ENCODE measurements around the gene PFDN5. TPM values are rescaled to one million over a fixed set of nuclear protein-coding genes. Genes with fewer than 3 reads are reported as not detected.
"Not testable (repeated sequence)": the region's sequence is repeated elsewhere in the genome, so short reads cannot be mapped to it uniquely, and the experiment has no call there.

Gene PFDN5
- total RNA-seq, 1 donor from 2014 or later, result 429 TPM

DNA sequence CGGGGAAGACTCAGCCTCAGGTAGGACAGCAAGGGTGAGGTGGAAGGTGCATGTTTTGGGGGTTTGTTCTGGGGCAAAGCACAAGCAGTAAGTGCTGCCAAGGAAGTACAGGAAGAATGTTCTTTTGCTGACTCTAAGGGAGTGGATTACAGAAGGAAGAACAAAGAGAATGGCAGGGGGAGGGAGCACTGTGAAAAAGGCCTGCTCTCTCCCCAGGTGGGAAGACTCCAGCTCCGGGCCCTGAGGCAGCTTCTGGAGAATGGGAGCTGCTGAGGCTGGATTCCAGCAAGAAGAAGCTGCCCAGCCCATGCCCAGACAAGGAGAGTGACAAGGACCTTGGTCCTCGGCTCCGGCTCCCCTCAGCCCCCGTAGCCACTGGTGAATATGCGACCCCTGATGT is 7.0 kb upstream of the PFDN5 start:
- TF ChIP-seq, protein P1, sequence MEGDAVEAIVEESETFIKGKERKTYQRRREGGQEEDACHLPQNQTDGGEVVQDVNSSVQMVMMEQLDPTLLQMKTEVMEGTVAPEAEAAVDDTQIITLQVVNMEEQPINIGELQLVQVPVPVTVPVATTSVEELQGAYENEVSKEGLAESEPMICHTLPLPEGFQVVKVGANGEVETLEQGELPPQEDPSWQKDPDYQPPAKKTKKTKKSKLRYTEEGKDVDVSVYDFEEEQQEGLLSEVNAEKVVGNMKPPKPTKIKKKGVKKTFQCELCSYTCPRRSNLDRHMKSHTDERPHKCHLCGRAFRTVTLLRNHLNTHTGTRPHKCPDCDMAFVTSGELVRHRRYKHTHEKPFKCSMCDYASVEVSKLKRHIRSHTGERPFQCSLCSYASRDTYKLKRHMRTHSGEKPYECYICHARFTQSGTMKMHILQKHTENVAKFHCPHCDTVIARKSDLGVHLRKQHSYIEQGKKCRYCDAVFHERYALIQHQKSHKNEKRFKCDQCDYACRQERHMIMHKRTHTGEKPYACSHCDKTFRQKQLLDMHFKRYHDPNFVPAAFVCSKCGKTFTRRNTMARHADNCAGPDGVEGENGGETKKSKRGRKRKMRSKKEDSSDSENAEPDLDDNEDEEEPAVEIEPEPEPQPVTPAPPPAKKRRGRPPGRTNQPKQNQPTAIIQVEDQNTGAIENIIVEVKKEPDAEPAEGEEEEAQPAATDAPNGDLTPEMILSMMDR (IDR thresholded peaks at IDR 0.05; ENCODE audit: insufficient read depth, low read length, severe bottlenecking), result no peak
- FAIRE-seq (no peak), DNase-seq (ENCODE audit: low read depth) (no peak)
- H3K4me3 ChIP-seq (ENCODE audit: low read depth, low read length), result no peak overlapping the region
- H3K27me3 ChIP-seq (ENCODE audit: control insufficient read depth, insufficient read depth, low read length), result no peaks in the 10 kb centered on the region
- H3K36me3 ChIP-seq (ENCODE audit: control insufficient read depth, insufficient read depth, low read length), result peaks cover 4% of the 10 kb centered on the region

DNA sequence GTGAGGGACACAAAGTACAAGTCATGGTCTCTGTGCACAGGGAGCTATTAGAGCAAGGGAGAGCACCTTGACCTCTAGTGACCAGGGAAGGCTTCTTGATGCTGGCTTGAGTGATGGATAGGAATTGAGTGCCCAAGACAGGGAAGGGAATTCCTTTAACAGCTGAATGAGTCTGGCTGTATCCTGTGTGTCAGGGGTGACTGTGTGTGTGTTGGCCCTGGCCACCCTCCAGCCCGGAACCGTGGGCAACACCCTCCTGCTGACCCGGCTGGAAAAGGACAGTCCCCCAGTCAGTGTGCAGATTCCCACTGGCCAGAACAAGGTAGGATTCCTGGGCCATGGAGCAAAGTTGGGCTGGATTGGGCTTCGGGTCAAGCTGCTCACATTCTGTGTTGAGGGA is 5.5 kb upstream of the PFDN5 start:
- no peak for DNase-seq (ENCODE audit: low read depth)
- Histone ChIP-seq H3K27me3 (ENCODE audit: control insufficient read depth, insufficient read depth, low read length) (no peaks in the 10 kb centered on the region), H3K36me3 (ENCODE audit: control insufficient read depth, insufficient read depth, low read length) (peaks cover 2% of the 10 kb centered on the region), H3K4me3 (ENCODE audit: low read depth, low read length) (no peak overlapping the region)
- peak; percentile 36 for FAIRE-seq
- TF ChIP-seq, protein P1 (IDR thresholded peaks at IDR 0.05; ENCODE audit: insufficient read depth, low read length, severe bottlenecking), result no peak

DNA sequence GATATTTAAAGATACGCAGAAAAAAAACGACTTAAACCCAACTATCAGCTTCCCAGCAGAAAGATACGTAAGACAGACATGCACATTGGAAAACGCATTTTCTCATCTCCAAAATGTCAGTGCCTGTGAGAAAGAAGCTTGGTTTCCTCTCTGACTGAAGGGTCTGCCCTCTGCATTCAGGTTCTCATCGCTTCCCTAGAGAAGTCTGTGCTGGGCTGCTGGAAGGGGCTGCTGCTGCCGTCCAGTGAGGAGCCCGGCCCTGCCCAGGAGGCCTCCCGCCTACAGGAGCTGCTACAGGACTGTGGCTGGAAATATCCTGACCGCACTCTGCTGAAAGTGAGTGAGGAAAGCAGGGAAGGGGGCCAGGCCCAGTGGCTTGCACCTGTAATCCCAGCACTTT is 4.7 kb upstream of the PFDN5 start:
- DNase-seq (ENCODE audit: low read depth) (no peak), FAIRE-seq (no peak)
- H3K36me3 ChIP-seq (ENCODE audit: control insufficient read depth, insufficient read depth, low read length), result peaks cover 2% of the 10 kb centered on the region
- H3K27me3 ChIP-seq (ENCODE audit: control insufficient read depth, insufficient read depth, low read length), result no peaks in the 10 kb centered on the region
- TF ChIP-seq, protein P1 (IDR thresholded peaks at IDR 0.05; ENCODE audit: insufficient read depth, low read length, severe bottlenecking), result no peak
- no peak overlapping the region for H3K4me3 ChIP-seq (ENCODE audit: low read depth, low read length)

DNA sequence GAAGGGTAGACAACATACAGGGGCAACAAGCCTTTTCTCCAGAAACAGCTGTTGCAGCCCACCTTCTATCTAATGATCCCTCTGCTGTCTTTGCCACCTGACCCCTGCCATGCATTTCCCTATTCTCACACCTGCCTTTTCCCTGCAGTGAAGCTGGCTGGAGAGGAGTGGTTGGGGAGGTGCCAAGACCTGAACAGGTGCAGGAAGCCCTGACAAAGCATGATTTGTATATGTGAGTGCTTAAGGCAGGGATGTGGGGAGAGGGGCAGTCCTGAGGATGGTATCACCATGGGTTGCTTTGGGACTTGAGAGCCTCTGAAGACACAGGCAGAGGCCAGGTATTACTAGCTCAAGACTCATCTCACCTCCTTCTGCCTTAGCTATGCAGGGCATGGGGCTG is 2.9 kb upstream of the PFDN5 start:
- FAIRE-seq, result no peak
- no peak overlapping the region for H3K4me3 ChIP-seq (ENCODE audit: low read depth, low read length)
- H3K27me3 ChIP-seq (ENCODE audit: control insufficient read depth, insufficient read depth, low read length), result no peaks in the 10 kb centered on the region
- peaks cover 2% of the 10 kb centered on the region for H3K36me3 ChIP-seq (ENCODE audit: control insufficient read depth, insufficient read depth, low read length)
- DNase-seq (ENCODE audit: low read depth), result no peak
- TF ChIP-seq, protein P1 (IDR thresholded peaks at IDR 0.05; ENCODE audit: insufficient read depth, low read length, severe bottlenecking), result no peak

DNA sequence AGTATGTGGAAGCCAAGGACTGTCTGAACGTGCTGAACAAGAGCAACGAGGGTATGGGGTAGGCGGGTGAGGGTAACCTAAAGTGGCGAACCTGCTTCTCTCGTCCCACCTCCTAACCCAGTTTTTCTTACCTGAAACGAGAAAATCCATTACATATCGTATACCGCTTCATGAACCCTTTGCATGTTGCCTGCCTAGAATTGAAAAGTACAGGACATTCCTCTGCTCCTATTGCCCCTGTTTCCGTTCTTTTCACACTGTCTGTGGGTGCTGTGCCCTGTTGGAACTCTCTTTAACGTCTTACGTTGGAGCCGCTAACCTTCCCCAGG is 513 bp downstream of the PFDN5 start:
- H3K36me3 ChIP-seq (ENCODE audit: control insufficient read depth, insufficient read depth, low read length), result peaks cover 5% of the 10 kb centered on the region
- TF ChIP-seq, protein P1 (IDR thresholded peaks at IDR 0.05; ENCODE audit: insufficient read depth, low read length, severe bottlenecking), result no peak
- peak overlapping the region; percentile 60 for H3K4me3 ChIP-seq (ENCODE audit: low read depth, low read length)
- no peaks in the 10 kb centered on the region for H3K27me3 ChIP-seq (ENCODE audit: control insufficient read depth, insufficient read depth, low read length)
- DNase-seq (ENCODE audit: low read depth) (no peak), FAIRE-seq (no peak)

DNA sequence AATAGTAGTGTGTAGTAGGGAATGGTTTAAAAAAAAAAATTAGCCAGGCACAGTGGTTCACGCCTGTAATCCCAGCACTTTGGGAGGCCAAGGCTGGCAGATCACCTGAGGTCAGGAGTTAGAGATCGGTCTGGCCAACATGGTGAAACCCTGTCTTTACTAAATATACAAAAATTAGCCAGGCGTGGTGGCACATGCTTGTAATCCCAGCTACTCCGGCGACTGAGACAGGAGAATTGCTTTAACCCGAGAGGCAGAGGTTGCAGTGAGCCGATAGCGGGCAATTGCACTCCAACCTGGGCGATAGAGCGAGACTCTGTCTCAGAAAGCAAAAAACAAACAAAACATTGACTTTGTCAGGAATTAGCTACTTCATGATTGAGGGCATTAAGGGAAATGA is 1.8 kb downstream of the PFDN5 start:
- not testable (repeated sequence) for H3K27me3 ChIP-seq (ENCODE audit: control insufficient read depth, insufficient read depth, low read length); H3K4me3 ChIP-seq (ENCODE audit: low read depth, low read length); H3K36me3 ChIP-seq (ENCODE audit: control insufficient read depth, insufficient read depth, low read length); DNase-seq (ENCODE audit: low read depth); FAIRE-seq

Measured in bronchial epithelial cell (primary cell).